GM23338 (cell line): ENCODE results near the gene CCDC175. TPM values are rescaled to one million over a fixed set of nuclear protein-coding genes. Genes with fewer than 3 reads are reported as not detected.

ENCODE experiments used
- ATAC-seq: fragments of 200-7000 bp; cut with Tn5 transposase; 3 replicates; pipeline ENCODE4 v1.9.1; 2020
- DNase-seq: peaks from one replicate; pipeline ENCODE4 v3.0.0-alpha.2; 2015; ENCODE audit warnings: low spot score
- H2AFZ ChIP-seq: fragments of 200-600 bp; sonication (generic); 2 replicates; pipeline ENCODE4 v1.8.0; 2016; ENCODE audit warnings: antibody characterized with exemption, mild to moderate bottlenecking, moderate library complexity
- H3F3A ChIP-seq: fragments of 200-600 bp; sonication (generic); replicated peaks from 2 replicates; pipeline ENCODE4 v1.8.0; 2017; ENCODE audit warnings: antibody characterized with exemption, mixed run types, low read depth
- H3K27ac ChIP-seq: fragments of 200-600 bp; sonication (generic); 2 replicates; pipeline ENCODE4 v1.6.1; 2016; ENCODE audit warnings: low read depth
- H3K27me3 ChIP-seq: fragments of 200-600 bp; sonication (generic); 2 replicates; pipeline ENCODE4 v1.8.0; 2016; ENCODE audit warnings: mild to moderate bottlenecking, mixed run types, moderate library complexity; ENCODE audit not compliant: insufficient read depth
- H3K36me3 ChIP-seq: fragments of 200-600 bp; sonication (generic); 2 replicates; pipeline ENCODE4 v1.8.0; 2016; ENCODE audit warnings: mild to moderate bottlenecking; ENCODE audit not compliant: insufficient read depth
- H3K4me1 ChIP-seq: fragments of 200-600 bp; sonication (generic); 2 replicates; pipeline ENCODE4 v1.8.0; 2016; ENCODE audit warnings: mild to moderate bottlenecking, moderate library complexity; ENCODE audit not compliant: insufficient read depth
- H3K4me2 ChIP-seq: fragments of 200-600 bp; sonication (generic); 2 replicates; pipeline ENCODE4 v1.7.1; 2017; ENCODE audit warnings: mixed run types
- H3K4me3 ChIP-seq: fragments of 200-600 bp; sonication (generic); 2 replicates; pipeline ENCODE4 v1.6.1; 2016; ENCODE audit warnings: mixed run types
- H3K79me2 ChIP-seq: fragments of 200-600 bp; sonication (generic); replicated peaks from 2 replicates; pipeline ENCODE4 v1.8.0; 2017; ENCODE audit warnings: mild to moderate bottlenecking; ENCODE audit not compliant: insufficient read depth
- H3K9me2 ChIP-seq: fragments of 200-600 bp; sonication (generic); 2 replicates; pipeline ENCODE4 v1.8.0; 2017; ENCODE audit not compliant: insufficient read depth
- H4K20me1 ChIP-seq: fragments of 200-600 bp; sonication (generic); replicated peaks from 2 replicates; pipeline ENCODE4 v1.8.0; 2017; ENCODE audit warnings: mild to moderate bottlenecking; ENCODE audit not compliant: insufficient read depth
- H3K27ac Mint-ChIP-seq: 2 replicates; pipeline ENCODE4 v1.8.0; 2020; ENCODE audit warnings: inconsistent platforms, mild to moderate bottlenecking, moderate library complexity, mixed read lengths
- H3K27me3 Mint-ChIP-seq: 3 replicates; pipeline ENCODE4 v1.8.0; 2022; ENCODE audit warnings: low read depth, mild to moderate bottlenecking, moderate library complexity, mixed read lengths, inconsistent platforms; ENCODE audit not compliant: insufficient read depth, poor library complexity
- H3K36me3 Mint-ChIP-seq: 3 replicates; pipeline ENCODE4 v1.8.0; 2021; ENCODE audit warnings: low read depth, mild to moderate bottlenecking, inconsistent platforms, moderate library complexity, mixed read lengths
- H3K4me1 Mint-ChIP-seq: 3 replicates; pipeline ENCODE4 v1.8.0; 2020; ENCODE audit warnings: mild to moderate bottlenecking, inconsistent platforms, mixed read lengths
- H3K4me3 Mint-ChIP-seq: 3 replicates; pipeline ENCODE4 v1.8.0; 2021; ENCODE audit warnings: moderate library complexity, mild to moderate bottlenecking, inconsistent platforms, mixed read lengths
- H3K9me3 Mint-ChIP-seq: 3 replicates; pipeline ENCODE4 v1.8.0; 2020; ENCODE audit warnings: moderate library complexity, mild to moderate bottlenecking, inconsistent platforms, mixed read lengths
- CREB1 ChIP-seq: fragments of 250-450 bp; sonication (Bioruptor Pico); IDR thresholded peaks from 2 replicates; pipeline ENCODE4 v1.5.0; 2020; ENCODE audit warnings: low read depth, mild to moderate bottlenecking, moderate library complexity
- CTCF ChIP-seq, 2 experiments: fragments of 200-600 bp in 1 of 2; sonication (generic) in 1 of 2; conservative IDR thresholded peaks; 2 replicates each; pipeline versions ENCODE4 v1.5.1 to v1.6.1; 2016 to 2017; ENCODE audit warnings: antibody characterized with exemption in 2 of 2, low read depth in 2 of 2, mild to moderate bottlenecking in 2 of 2, moderate library complexity in 1 of 2
- ETS1 ChIP-seq: IDR thresholded peaks from 2 replicates; pipeline ENCODE4 v1.6.1; 2016; ENCODE audit warnings: antibody characterized with exemption
- EZH2 ChIP-seq: fragments of 200-600 bp; sonication (generic); IDR thresholded peaks from one replicate; pipeline ENCODE4 v1.8.0; 2017; ENCODE audit warnings: antibody characterized with exemption, mild to moderate bottlenecking, low read depth; ENCODE audit not compliant: unreplicated experiment
- EZH2phosphoT487 ChIP-seq: fragments of 200-600 bp; sonication (generic); IDR thresholded peaks from one replicate; pipeline ENCODE4 v1.8.1; 2018; ENCODE audit warnings: antibody characterized with exemption; ENCODE audit not compliant: unreplicated experiment
- JUNB ChIP-seq: IDR thresholded peaks from one replicate; pipeline ENCODE4 v1.6.1; 2016; ENCODE audit warnings: antibody characterized with exemption; ENCODE audit not compliant: unreplicated experiment
- NANOG ChIP-seq: IDR thresholded peaks from 2 replicates; pipeline ENCODE4 v1.6.1; 2016; ENCODE audit warnings: antibody characterized with exemption, borderline replicate concordance
- POLR2AphosphoS5 ChIP-seq: IDR thresholded peaks from 2 replicates; pipeline ENCODE4 v1.6.1; 2016; ENCODE audit warnings: antibody characterized with exemption, low read depth
- REST ChIP-seq: IDR thresholded peaks from one replicate; pipeline ENCODE4 v1.6.1; 2018; ENCODE audit warnings: antibody characterized with exemption; ENCODE audit not compliant: unreplicated experiment
- STAT1 ChIP-seq: IDR thresholded peaks from one replicate; pipeline ENCODE4 v1.6.1; 2016; ENCODE audit warnings: antibody characterized with exemption; ENCODE audit not compliant: unreplicated experiment
- ZNF114 ChIP-seq: fragments of 250-450 bp; sonication (Bioruptor Pico); IDR thresholded peaks from 2 replicates; pipeline ENCODE4 v1.5.0; 2020; ENCODE audit warnings: mild to moderate bottlenecking, moderate library complexity
- ZNF331 ChIP-seq: fragments of 250-450 bp; sonication (Bioruptor Pico); IDR thresholded peaks from 2 replicates; pipeline ENCODE4 v1.5.0; 2020; ENCODE audit warnings: low read depth, mild to moderate bottlenecking, moderate library complexity
- ZNF462 ChIP-seq: fragments of 250-450 bp; sonication (Bioruptor Pico); IDR thresholded peaks from 2 replicates; pipeline ENCODE4 v1.5.0; 2020; ENCODE audit warnings: mild to moderate bottlenecking, moderate library complexity
- polyA plus RNA-seq: library from polyadenylated mRNA; unstranded; fragments of >200 nt; fragmentation: Nextera tagmentation; extraction: Ambion mirVana; gene quantifications from 2 replicates; pipeline ENCODE4 v1.2.1, GENCODE V29; 2016
- total RNA-seq: library from RNA; depleted of rRNA; stranded (reverse); fragments of >200 nt; shearing (Covaris generic); gene quantifications from 2 replicates; pipeline ENCODE4 v1.2.3, GENCODE V29; 2014

The CCDC175 gene
- total and polyA plus RNA-seq, 2 experiments from 2014 or later = 0.50 TPM; not detected in 1

- Mint-ChIP-seq H3K27ac (no peak overlapping the region), H3K27me3 (peaks cover 2% of the 10 kb centered on the region), H3K4me1 (peaks cover 21% of the 10 kb centered on the region), H3K4me3 (no peak overlapping the region; the same call in 2 of the 3 replicates), H3K9me3 (no peaks in the 10 kb centered on the region), H3K36me3 (peaks cover 12% of the 10 kb centered on the region)
- no peaks in the 10 kb centered on the region for H3K9me2 ChIP-seq
- peak overlapping the region; percentile 80; the same call in 1 of the 2 replicates for H3K4me3 ChIP-seq
- H3K36me3 ChIP-seq = 0 out of 2 replicates have a peak, but pooled peaks cover 2% of the 10 kb centered on the region
- H4K20me1 ChIP-seq = peaks cover 12% of the 10 kb centered on the region
- peak overlapping the region; percentile 34; the same call in 1 of the 2 replicates for H3K4me2 ChIP-seq
- peaks cover 9% of the 10 kb centered on the region for H3K4me1 ChIP-seq
- no peak for TF ChIP-seq ZNF331
- no peak for TF ChIP-seq STAT1
- TF ChIP-seq CREB1 (CRISPR knock-in tag) = no peak
- no peak for TF ChIP-seq JUNB
- TF ChIP-seq CTCF (conservative IDR thresholded peaks at IDR 0.05; ENCODE audit: low read depth in 2 of 2) = no peak
- TF ChIP-seq ZNF462 (CRISPR knock-in tag) = no peak
- TF ChIP-seq EZH2 = no peak
- TF ChIP-seq EZH2phosphoT487 = no peak
- no peak for TF ChIP-seq REST
- no peak for TF ChIP-seq POLR2AphosphoS5
- TF ChIP-seq NANOG = no peak
- TF ChIP-seq ZNF114 (CRISPR knock-in tag) = no peak
- no peak for TF ChIP-seq ETS1
- H3F3A ChIP-seq = no peaks in the 10 kb centered on the region
- ATAC-seq = no peak
- H2AFZ ChIP-seq = no peak overlapping the region
- no peaks in the 10 kb centered on the region; the same call in 1 of the 2 replicates for H3K27me3 ChIP-seq
- no peak overlapping the region for H3K27ac ChIP-seq
- peaks cover 45% of the 10 kb centered on the region for H3K79me2 ChIP-seq
- no peak for DNase-seq
These were observed 95.2 kb downstream of the CCDC175 start for GRCh38 chr14:59481407-59481806.
